SH-SY5Y (cell line): Measurements from ENCODE around the gene GABRG3.

Source experiments
- GATA2 ChIP-seq: IDR thresholded peaks from 2 replicates; pipeline ENCODE4 v1.6.1; 2011; ENCODE audit warnings: mild to moderate bottlenecking, low read depth, low read length
- GATA3 ChIP-seq: IDR thresholded peaks from 2 replicates; pipeline ENCODE4 v1.6.1; 2011; ENCODE audit warnings: low read depth, mild to moderate bottlenecking, low read length, moderate library complexity

GRCh38 chr15:26936502-26936901, 34.5 kb upstream of the GABRG3 start:
- TF ChIP-seq GATA2 (no peak), GATA3 (no peak)
